Body of pancreas (tissue), 4 donors: ENCODE results near the gene CEND1.

Experiments
- CTCF ChIP-seq, 7 experiments: fragments of 450-650 bp in 4 of 7; fragments of 200-600 bp in 3 of 7; sonication (generic) in 3 of 7; IDR thresholded peaks; one replicate each; pipeline ENCODE4 v1.5.1; 2016 to 2019; ENCODE audit warnings: antibody characterized with exemption in 7 of 7
- POLR2A ChIP-seq, 3 donors: fragments of 450-650 bp; IDR thresholded peaks; one replicate each; pipeline ENCODE4 v1.6.1; 2016; ENCODE audit warnings: antibody characterized with exemption in 3 of 3, mild to moderate bottlenecking in 2 of 3

DNA sequence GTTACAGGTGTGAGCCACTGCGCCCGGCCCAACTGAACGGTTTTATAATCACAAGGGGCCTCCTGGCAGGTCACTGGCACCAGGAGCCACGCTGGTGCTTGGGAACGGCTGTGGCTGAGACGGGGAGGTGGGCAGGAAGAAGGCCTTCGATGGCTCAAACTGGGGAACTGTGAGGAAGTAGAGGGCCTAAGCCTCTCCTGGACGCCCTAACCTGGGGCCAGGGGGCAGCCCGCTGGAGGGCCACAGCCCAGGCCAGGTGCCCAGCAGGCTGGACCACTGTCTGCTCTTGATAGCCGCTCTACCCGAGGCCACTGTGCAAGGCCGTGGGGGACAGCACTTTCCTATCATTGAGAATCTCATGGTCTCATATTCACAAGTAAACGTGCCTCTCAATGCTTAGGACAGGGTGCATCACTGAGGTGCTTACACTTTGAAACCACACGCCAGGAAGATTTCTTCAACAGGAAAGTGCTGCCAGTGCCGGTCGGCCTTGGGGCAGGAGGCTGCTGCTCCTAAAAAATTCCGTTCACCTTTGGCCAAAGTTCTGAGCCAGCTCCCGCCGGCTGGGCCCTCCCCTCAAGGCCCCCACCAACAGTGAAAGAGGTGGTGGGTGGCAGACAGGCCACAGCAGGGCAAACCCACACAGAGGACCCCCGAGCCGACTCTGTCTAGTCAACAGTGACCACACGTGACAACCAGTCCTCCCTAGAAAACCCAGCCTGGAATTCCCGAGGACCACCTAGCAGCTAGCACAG lies 19.8 kb downstream of the CEND1 start:
- TF ChIP-seq CTCF (IDR thresholded peaks at IDR 0.05) (no peak), POLR2A (IDR thresholded peaks at IDR 0.05) (no peak)
